ENCODE results near the gene ARPC5L.
"Not testable (repeated sequence)": the region's sequence is repeated elsewhere in the genome, so short reads cannot be mapped to it uniquely, and the experiment has no call there.

Gene ARPC5L

DNA sequence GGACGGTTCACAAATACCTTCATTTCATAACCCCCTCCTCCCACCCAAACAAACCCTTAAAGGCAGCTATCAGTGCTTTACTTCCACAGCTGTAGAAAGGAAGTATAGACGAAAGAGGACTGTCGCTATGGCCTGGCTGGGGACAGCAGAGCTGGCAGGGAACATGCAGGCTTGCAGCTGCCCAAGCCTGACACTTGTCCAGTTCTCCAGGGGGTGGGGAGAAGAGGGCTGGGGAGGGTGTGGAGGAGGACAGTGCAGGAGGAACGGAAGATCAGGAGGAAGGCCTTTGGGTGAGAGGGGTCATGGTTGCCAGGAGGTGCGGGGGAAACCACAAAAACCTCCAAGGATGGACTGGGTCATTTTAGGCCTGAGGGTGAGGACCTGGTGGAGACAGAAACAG lies 25.9 kb downstream of the ARPC5L start:
- DNase-seq (ENCODE audit: low read depth in 1 of 2, low spot score in 1 of 2) = no peak

DNA sequence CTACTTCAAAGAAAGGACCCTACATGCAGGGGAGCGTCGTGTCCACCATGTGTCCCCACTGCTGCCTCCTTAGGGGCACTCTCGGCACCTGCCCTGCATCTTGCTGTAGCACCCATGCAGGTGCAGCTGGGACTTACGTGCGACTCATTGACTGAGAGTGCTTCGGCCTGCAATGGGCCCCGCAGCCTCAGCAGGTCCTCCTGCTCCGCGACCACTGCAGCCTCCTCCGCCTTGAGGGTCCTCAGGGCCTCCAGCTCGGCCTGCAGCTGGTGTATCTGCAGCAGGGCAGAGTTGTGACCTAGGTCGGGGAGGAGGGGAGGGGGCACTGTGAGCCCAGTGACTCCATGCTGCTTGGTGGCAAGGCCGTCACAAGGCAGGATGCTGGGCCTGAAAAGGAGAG lies 27.1 kb downstream of the ARPC5L start:
- DNase-seq (ENCODE audit: low read depth in 1 of 2, low spot score in 1 of 2) = no peak

DNA sequence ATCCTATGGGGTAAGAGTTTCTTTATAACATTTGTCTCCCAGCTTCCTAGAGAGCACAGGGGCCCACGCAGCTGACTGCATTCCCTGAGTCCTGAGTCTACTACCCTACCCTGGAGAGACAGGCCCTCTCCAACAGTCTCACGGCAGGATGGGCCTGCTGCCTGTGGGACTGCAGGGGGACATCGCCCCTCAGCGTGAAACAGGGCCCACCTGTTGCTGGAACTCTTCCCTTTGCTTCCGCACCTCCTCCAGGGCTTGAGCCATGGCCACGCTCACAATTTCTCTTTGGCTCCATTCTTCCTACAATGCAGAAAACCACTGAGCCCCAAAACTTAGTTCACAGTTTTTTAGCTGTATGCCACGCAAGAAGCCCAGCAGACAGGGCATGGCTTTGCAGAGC lies 28.2 kb downstream of the ARPC5L start:
- DNase-seq (ENCODE audit: low read depth in 1 of 2, low spot score in 1 of 2) = no peak

DNA sequence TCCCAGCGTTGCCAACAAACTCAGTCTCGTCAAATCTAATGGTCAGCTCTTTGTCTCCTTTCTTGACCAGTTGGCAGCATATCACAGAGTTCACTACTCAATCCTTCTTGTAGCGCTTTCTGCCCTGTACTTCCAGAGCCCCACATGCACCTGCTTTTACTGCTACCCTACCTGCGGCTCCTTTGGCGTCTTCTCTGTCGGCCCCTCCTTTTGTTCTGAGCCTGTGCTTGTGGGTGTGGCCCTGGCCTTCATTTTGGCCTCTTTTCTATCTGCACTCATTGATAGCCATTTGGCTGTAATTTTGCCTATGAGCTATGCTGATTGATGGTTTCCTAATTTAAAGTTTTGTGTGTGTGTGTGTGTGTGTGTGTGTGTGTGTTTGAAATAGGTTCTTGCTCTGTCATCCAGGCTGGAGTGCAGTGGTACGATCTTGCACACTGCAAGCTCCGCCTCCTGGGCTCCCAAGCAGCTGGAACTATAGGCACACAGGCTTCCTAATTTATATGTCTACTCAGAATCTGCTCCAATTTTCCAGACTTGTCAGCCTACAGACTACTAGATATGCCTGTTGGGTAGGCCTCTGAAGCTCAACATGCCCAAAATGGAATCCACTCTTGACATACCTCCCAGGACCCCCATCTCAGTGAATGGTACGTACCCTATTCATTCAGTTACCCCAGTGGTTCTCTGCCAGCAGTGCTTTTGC lies 32.3 kb downstream of the ARPC5L start:
- no peak for DNase-seq (ENCODE audit: low read depth in 1 of 2, low spot score in 1 of 2)

DNA sequence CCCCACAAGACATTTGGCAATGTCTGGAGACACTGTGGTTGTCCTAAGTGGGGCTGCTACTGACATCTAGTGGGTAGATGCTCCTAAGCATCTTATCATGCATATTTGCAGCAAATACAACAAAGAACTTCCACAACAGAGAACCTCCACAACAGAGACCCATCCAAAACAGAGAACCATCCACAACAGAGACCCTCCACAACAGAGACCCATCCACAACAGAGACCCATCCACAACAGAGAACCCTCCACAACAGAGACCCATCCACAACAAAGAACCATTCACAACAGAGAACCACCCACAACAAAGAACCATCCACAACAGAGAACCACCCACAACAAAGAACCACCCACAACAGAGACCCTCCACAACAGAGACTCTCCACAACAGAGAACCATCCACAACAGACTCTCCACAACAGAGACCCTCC lies 32.8 kb downstream of the ARPC5L start:
- no peak for DNase-seq (ENCODE audit: low read depth in 1 of 2, low spot score in 1 of 2)

DNA sequence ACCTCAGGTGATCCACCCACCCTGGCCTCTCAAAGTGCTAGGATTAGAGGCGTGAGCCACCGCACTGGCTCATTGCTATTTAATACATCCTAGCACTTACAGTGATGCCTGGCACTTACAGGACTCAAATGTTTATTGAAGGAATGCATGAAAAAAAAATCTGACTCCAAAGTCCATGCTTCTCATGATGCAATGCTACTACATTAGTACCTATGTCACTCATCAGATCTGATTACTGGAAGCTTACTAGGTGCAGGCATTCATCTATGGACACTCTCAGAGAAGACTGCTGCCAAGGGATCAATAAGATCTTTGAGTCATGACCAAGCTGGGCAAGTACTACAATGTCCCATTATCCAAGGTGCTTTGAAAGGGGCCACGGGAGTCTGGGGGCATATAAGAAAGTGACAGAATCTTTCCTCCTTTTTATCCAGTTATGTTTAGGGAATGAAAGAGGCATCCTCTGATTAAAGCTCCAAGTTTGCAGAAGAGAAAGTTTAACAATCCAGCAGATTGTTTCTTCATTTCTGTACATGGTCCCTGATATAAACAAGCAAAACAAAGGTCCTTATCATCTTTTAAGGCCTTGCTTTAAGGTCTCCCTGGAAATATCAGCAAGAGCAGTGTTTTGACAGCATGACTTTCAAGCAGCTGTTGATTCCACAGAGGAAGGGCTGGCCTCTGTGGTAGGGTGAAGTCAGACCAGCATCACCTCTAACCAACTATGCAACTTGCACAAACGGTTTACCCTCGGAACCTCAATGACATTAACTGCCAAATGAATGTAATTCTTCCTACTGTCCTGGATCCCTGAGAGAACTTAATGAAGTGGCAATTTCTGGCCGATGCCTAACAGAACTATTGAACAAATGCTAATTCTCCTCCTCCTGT lies 35.9 kb downstream of the ARPC5L start:
- no peak for DNase-seq (ENCODE audit: low read depth in 1 of 2, low spot score in 1 of 2)

DNA sequence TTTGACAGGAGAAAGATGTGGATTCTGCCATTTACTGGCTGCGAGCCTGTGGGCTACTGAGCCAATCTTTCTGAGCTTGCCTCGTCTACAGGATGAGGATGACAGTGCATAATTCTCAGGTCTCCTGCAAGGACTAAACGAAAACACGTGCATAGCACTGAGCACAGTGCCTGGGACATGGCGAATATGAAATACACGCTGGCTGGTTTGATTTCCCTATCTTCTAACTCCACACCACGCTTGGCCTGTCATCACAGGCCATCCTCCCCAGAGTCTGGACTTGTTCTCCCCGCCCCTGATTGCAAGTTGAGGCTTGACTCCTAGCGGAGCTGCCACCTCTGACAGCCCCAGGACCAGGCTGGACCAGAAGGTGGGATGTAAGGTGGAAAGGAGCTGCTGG lies 37.9 kb downstream of the ARPC5L start:
- no peak for DNase-seq (ENCODE audit: low read depth in 1 of 2, low spot score in 1 of 2)

DNA sequence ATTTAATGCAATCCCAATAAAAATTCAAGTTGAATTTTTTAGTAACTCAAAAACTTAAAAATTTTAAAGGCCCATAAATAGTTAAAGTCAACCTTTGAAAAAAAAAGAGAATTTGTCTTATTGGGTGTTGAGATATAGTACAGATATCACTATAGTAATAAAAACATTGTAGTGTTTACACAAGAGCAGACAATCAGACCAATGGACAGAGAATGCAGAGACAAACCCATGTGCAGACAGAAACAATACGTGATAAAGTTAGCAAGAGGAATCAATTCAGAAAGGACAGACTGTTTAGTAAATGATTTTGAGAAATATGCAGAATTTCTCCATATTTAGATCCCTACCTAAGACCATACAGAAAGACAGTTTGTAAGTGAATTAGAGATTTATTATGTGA lies 45.0 kb downstream of the ARPC5L start:
- no peak for DNase-seq (ENCODE audit: low read depth in 1 of 2, low spot score in 1 of 2)

DNA sequence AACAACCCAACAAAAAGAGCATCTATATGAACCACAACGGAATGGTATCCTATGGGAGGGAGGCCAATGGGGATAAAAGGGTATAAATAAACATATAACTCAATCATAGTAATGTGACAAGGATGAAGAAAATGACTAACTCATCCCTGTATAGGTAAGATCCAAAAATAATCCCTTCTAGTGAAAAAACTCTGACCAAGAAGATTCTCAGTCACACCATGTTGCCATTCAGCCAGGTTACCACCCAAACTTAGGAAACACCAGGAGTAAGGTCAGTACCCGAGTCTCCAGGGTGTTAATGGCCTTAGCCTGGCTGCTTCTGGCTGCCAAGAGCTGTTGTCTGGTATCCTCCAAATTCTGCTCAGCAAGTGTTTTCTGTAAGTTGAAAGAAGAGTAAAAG lies 46.2 kb downstream of the ARPC5L start:
- DNase-seq (ENCODE audit: low read depth in 1 of 2, low spot score in 1 of 2) = no peak

DNA sequence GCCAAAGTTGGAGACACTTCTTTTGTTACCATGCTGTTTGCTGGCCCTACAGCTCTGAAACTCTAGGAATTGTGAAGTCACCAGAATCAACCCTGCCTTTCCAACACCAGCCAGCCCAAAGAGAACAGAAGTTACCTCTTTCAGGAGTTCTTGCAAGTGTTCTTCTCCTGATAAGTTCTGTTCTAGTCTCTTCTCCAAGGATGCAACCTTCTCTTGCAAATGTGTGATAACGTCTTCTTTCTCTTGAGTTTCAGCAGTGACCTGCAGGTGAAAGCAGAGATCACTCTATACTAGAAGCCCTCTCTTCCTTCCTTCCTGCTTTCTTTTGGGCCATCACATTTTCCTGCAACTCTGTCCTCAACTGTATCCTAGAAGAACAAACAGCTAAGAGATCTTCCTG lies 49.8 kb downstream of the ARPC5L start:
- no peak for DNase-seq (ENCODE audit: low read depth in 1 of 2, low spot score in 1 of 2)

DNA sequence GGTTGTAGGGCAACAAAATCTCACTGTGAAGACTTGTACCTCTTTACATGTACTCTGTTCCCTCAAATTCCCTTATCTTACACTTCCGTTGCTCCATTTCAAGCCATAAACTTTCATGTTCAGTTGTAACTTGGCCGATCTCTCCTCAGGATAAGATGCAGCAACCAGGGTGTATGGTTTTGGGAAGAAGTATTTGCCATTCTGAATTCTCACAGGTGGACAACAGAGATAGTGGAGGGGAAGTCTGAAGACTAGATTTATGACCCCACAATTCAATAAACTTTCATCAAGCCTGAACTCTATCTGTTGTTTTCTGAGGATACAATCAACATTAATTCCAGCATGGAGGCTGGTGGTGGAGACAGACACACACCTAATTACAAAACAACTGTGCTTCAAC lies 51.4 kb downstream of the ARPC5L start:
- no peak for DNase-seq (ENCODE audit: low read depth in 1 of 2, low spot score in 1 of 2)

DNA sequence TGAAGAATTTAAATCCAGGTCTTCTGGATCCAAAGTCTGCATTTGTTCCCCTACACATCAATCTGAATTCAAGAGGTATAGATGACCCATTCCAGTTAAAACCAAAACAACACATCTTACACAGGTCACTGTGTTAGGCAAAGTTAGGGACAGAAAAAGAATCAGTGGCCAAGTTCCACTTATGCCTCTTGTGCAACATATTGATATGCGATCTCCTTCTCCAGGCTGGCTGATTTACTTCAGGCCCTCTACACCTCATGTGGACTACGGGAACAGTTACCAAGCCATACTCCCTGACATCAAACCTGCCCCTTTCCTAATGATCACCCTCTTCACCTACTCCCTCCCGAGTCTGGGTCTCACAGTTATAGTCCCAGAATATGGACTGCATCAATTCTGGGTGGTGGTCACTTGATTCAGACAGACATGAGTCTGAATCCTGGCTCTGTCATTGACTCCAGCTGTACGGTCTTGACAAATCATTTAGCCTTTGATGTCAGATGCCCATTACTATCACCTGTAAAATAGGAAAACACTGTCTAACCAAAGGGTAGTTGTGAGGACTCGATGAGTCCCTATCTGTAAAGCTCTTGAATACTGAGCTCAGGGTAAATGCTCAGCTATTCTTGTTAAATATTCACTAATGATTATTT lies 52.9 kb downstream of the ARPC5L start:
- no peak for DNase-seq (ENCODE audit: low read depth in 1 of 2, low spot score in 1 of 2)

DNA sequence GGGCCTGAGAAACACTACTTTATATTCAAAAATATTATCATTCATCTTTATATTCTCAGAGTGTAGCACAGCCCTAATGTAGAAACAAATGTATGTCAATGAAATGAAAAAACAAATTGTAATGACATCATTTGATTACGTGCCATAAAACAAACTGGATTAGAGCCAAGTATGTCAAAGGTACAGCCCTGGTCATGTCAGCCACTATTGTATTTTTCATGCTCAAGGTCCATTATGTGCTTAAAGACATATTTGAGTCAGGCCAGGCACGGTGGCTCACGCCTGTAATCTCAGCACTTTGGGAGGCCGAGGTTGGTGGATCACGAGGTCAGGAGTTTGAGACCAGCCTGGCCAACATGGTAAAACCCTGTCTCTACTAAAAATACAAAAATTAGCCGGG lies 58.5 kb downstream of the ARPC5L start:
- not testable (repeated sequence) for DNase-seq (ENCODE audit: low read depth in 1 of 2, low spot score in 1 of 2)
